NOMO-1 treated with dmso at 0.1 percent for 144 hours (cell line): ENCODE measurements around the gene SAMSN1.
"Not testable (repeated sequence)": the region's sequence is repeated elsewhere in the genome, so short reads cannot be mapped to it uniquely, and the experiment has no call there.

Experiments used
- DNase-seq: peaks from one replicate; lab custom pipeline; 2025; ENCODE audit not compliant: unreplicated experiment; lab: John Stamatoyannopoulos, UW

The SAMSN1 gene

GRCh38 chr21:14531757-14532316 lies 14.3 kb downstream of the SAMSN1 start:
- DNase-seq, result no peak

DNA sequence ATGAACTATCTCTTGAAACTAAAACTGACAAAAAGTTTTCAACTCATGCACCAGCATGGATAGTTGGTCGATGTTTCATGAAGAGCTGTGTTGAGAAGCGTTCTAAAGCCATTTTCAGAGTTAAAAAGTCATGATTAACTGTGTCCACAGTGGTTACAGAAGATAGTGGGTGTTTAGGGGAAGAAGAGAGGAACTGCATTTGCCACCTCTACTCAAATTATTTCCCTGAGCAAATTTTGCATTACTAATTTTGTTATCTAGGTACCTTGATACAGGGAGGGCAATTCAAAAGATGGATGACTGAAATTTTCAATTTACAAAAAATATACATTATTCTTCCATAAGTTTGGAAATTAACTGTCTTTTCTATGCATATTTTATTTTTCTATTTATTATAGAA lies 15.5 kb downstream of the SAMSN1 start:
- DNase-seq, result no peak

DNA sequence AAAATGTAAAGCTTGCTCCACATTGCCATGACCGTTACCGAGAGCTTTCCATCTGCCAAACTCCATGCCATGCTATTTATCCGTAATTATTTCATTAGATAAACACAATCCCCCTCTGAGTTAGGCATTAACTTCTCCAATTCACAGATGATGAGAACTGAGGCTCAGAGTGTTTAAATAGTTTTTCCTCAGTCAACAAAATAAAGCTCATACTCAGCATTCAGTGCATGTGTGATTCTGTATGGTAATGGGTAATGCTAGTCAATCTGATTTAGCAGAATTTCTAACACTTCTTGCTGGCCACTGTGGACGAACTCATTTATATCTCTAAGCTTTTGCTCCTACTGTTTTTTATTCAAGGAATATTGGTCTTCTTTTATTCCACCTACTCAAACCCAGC lies 17.3 kb downstream of the SAMSN1 start:
- DNase-seq, result no peak

GRCh38 chr21:14527696-14528652 lies 18.1 kb downstream of the SAMSN1 start:
- DNase-seq, result peak; percentile 52

GRCh38 chr21:14526836-14527695 lies 19.0 kb downstream of the SAMSN1 start:
- no peak for DNase-seq

GRCh38 chr21:14526199-14526598 lies 19.9 kb downstream of the SAMSN1 start:
- no peak for DNase-seq

- DNase-seq, result peak; percentile 32
These were observed 22.9 kb downstream of the SAMSN1 start for GRCh38 chr21:14523234-14523633.

DNA sequence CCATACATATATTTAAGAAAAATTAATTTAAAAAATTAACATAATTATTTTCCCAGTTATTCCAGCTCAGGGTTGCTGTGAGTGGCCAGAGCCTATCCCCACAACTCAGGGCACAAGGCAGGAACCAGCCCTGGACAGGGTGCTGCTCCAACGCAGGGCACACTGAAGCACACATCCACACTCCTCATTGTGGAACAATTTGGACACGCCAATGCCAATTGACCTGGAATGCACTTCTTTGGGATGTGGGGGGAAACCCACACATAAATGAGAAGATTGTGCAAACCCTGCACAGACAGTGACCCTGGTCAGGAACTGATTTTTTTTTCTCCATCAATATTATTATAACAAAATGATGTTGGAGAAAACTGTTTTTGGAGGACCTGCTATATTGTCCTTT lies 23.4 kb downstream of the SAMSN1 start:
- DNase-seq, result no peak

GRCh38 chr21:14520535-14520934 lies 25.6 kb downstream of the SAMSN1 start:
- DNase-seq, result peak; percentile 71

DNA sequence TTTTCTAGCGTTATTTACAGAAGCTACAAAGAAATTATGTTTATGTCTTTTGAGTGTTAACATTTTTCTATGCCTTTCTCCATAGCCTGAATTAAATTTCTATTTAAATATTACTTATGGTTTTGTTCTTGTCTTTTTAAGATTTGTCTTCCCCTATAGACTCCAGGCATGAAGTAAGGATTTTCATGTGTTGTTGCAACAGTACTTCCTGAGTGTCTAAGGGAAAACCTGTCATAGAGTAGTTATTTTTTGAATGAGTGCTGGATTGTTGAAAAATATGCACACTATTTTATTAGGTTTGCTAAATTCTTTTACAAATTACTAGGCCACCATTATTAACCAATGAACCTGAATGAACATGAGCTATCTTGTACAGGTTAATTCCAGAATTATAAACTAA lies 27.1 kb downstream of the SAMSN1 start:
- DNase-seq, result no peak

DNA sequence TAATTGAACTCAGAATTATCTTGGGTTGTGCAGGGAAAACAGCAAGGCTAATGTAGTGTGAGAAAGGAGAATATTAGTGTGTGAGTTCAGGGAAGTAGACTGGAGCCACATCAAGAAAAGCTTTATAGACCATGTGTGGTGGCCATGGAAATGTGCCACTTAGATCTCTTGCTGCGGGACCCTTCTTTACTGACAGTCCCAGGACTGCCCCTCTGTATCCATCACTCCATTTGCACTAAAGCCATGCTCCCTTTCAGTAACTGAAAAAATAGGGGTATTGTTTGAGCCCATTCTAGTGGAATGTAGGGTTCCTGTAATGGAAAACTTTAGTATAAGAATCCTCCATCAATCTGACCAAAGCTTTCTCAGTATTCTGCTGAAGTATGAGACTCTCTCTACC lies 32.3 kb downstream of the SAMSN1 start:
- DNase-seq, result no peak

GRCh38 chr21:14506859-14507457 lies 39.2 kb downstream of the SAMSN1 start:
- not testable (repeated sequence) for DNase-seq

DNA sequence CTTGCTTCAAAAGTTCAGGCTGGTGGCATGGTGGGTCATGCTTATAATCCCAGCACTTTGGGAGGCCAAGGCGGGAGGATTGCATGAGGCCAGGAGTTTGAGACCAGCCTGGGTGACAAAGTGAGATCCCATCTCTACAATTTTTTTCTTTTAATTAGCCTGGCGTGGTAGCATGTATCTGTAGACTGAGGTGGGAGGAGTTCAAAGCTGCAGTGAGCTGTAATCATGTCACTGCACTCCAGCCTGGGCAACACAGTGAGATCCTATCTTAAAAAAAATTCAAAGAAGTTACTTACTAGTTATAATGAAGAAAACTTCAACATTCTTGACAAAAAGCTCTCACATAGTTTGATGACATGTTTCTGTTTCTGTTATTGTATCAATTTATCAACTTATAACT lies 45.2 kb downstream of the SAMSN1 start:
- DNase-seq, result no peak

DNA sequence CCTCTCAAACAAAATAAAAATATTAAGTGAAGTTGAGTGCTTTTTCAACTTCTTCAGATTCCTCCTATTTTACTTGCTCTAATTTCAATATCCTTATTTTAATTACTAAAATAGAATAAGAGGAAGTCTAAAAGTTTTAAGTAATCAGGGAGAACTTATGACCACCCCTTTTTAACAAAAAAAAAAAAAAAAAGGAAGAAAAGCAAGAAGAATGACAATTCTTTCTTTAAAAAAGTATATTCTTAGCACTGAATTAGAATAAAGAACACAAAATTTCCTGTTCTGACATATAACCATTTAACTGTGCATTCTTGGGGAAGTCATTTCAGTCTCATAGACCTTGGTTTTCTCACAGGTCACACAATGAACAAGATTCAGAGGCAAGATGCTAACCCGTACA lies 46.8 kb downstream of the SAMSN1 start:
- DNase-seq, result no peak

GRCh38 chr21:14497825-14498224 lies 48.3 kb downstream of the SAMSN1 start:
- no peak for DNase-seq

DNA sequence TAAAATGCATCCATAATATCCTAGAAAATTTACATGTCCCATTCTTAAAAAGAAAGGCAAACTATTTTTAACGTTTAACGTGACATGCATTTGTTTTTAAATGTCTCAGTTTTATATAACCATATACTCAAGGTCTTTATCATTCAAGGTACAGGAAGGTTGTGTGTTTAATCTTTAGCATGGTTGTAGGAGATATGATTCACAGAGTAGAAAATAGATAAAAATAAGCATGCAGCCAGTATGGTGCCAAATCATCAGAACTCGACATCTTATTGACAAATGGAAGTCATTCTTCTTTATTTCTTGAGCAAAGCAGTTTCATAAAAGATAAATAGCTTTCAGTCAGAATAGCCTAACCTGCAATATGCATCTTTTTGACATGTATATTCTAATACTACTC lies 51.0 kb downstream of the SAMSN1 start:
- DNase-seq, result no peak

- not testable (repeated sequence) for DNase-seq
These were observed 51.9 kb downstream of the SAMSN1 start for GRCh38 chr21:14494181-14494580.

GRCh38 chr21:14493731-14494130 lies 52.4 kb downstream of the SAMSN1 start:
- no peak for DNase-seq

DNA sequence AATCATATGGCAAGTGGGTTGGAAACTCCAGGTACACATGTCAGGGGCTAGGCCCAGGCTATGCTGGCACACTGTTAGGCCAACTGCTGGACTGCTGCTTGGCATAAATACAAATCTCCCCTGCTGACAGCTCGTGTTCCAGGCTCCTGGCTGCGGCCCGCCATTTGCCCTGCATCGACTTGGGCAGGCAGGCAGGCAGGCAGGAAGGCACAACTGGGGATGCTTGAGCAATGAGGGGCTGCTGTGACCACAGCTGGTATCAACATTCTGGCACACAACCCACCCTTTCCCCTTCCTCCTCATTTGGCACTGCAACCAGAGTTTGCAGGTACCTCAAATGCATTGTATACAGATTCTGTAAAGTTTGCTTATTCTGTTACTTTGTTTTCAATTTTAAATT lies 53.2 kb downstream of the SAMSN1 start:
- DNase-seq, result no peak

DNA sequence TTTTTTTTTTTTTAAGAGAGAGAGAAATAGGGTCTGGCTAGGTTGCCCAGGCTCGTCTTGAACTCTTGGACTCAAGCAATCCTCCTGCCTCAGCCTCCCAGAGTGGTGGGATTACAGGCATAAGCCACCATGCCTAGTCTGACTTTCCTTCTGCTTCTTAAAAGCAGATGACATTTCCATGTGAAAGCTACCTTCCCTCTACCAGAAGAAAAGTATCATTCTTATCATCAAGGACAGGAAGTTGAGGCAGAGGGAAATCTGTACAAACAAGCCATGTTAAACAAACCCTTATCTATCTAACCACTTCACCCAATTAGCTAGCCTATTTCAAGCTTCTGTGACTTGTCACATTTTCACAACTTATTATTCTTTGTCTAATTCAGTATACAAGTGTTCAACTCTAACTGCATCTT lies 54.8 kb downstream of the SAMSN1 start:
- DNase-seq, result no peak

DNA sequence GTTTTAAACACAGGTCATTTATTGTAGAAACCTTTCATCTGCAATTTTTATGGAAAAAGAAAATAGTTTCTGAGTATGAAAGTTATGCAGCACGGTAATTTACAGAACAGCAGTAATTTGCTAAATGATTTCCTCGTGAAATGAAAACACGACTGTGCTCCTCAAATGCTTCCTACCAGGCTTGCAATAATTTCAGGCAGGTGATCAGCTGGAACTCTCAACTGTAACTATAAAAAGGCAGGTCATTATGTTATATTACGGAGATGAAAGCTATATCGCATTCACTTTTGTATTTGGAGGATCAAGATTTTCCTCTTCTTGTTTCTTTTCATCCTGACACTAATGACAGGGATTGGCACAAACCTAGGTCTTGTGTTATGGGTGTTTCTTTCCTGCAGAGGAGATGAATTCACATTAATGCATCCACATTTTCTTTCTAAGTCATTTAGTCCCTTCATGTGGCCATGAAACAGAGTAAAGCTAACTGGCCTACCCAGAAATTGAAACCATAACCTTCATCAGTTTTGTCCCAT lies 57.4 kb downstream of the SAMSN1 start:
- no peak for DNase-seq
